H1 (cell line): ENCODE measurements around the gene EPB41L3. TPM values are rescaled to one million over a fixed set of nuclear protein-coding genes. Genes with fewer than 3 reads are reported as not detected.

Source experiments
- CTCF ChIA-PET: fragments of 300-600 bp; sonication (Branson Sonifier 250); formaldehyde crosslinking; loops from one replicate; lab custom pipeline; 2021; ENCODE audit not compliant: partially characterized antibody; lab: Charles Lee
- POLR2A ChIA-PET: fragments of 300-600 bp; sonication (Branson Sonifier 250); formaldehyde crosslinking; loops from one replicate; lab custom pipeline; 2021; ENCODE audit warnings: inconsistent platforms; ENCODE audit not compliant: partially characterized antibody; lab: Charles Lee
- DNase-seq, 2 experiments: peaks; one replicate each; pipeline versions ENCODE4 v3.0.0 to v3.0.0-alpha.2; 2010 to 2022; ENCODE audit warnings: low spot score in 2 of 2, low read depth in 1 of 2, mixed read lengths in 1 of 2
- FAIRE-seq: peaks from 2 replicates; lab custom pipeline; 2011; peaks lifted over from hg19 to GRCh38; lab: Jason Lieb, UNC
- H2AFZ ChIP-seq: 2 replicates; pipeline ENCODE4 v1.8.1; 2012; ENCODE audit warnings: low read length, inconsistent platforms
- H2AK5ac ChIP-seq: 2 replicates; pipeline ENCODE4 v1.6.1; 2013; ENCODE audit warnings: low read depth, low read length
- H2BK120ac ChIP-seq: replicated peaks from 2 replicates; pipeline ENCODE3; 2013; ENCODE audit warnings: low read depth, low read length, inconsistent platforms
- H2BK12ac ChIP-seq: 2 replicates; pipeline ENCODE4 v1.6.1; 2013; ENCODE audit warnings: low read depth, low read length
- H2BK15ac ChIP-seq: 2 replicates; pipeline ENCODE4 v1.6.1; 2013; ENCODE audit warnings: low read length
- H2BK20ac ChIP-seq: 2 replicates; pipeline ENCODE4 v1.6.1; 2013; ENCODE audit warnings: low read length
- H2BK5ac ChIP-seq: 2 replicates; pipeline ENCODE4 v1.6.1; 2013; ENCODE audit warnings: low read depth, low read length
- H3K14ac ChIP-seq: 2 replicates; pipeline ENCODE4 v1.6.1; 2013; ENCODE audit warnings: inconsistent platforms; ENCODE audit not compliant: insufficient read length
- H3K18ac ChIP-seq: 2 replicates; pipeline ENCODE4 v1.6.1; 2013; ENCODE audit warnings: low read length; ENCODE audit errors: extremely low read depth
- H3K23ac ChIP-seq: 2 replicates; pipeline ENCODE4 v1.6.1; 2013; ENCODE audit warnings: inconsistent platforms; ENCODE audit not compliant: insufficient read length
- H3K23me2 ChIP-seq: 2 replicates; pipeline ENCODE4 v1.6.1; 2013; ENCODE audit warnings: low read depth, low read length
- H3K27ac ChIP-seq: 2 replicates; pipeline ENCODE4 v1.6.1; 2011; ENCODE audit warnings: low read depth, low read length, inconsistent platforms
- H3K27me3 ChIP-seq, 4 experiments: replicated peaks in 1 of 4; 1 replicate in 1 of 4; 2 replicates in 3 of 4; pipeline versions ENCODE4 v1.6.1 to v1.8.1; 2011 to 2013; ENCODE audit warnings: low read length in 3 of 4, mild to moderate bottlenecking in 3 of 4, inconsistent platforms in 2 of 4, mixed read lengths in 2 of 4, moderate library complexity in 1 of 4; ENCODE audit not compliant: control insufficient read depth in 3 of 4, insufficient read depth in 3 of 4; ENCODE audit errors: extremely low read depth in 1 of 4
- H3K36me3 ChIP-seq, 4 experiments: 2 replicates each; pipeline versions ENCODE4 v1.6.1 to v1.8.1; 2011 to 2013; ENCODE audit warnings: mild to moderate bottlenecking in 4 of 4, low read length in 3 of 4, moderate library complexity in 2 of 4, control low read depth in 1 of 4, inconsistent platforms in 1 of 4; ENCODE audit not compliant: insufficient read depth in 4 of 4, control insufficient read depth in 2 of 4
- H3K4ac ChIP-seq: replicated peaks from 2 replicates; pipeline ENCODE3; 2013; ENCODE audit warnings: low read length, low read depth, mixed read lengths, inconsistent platforms; ENCODE audit not compliant: insufficient read length
- H3K4me1 ChIP-seq, 4 experiments: replicated peaks in 1 of 4; 1 replicate in 1 of 4; 2 replicates in 3 of 4; pipeline versions ENCODE4 v1.6.1 to v1.8.1; 2011 to 2013; ENCODE audit warnings: low read length in 3 of 4, inconsistent platforms in 2 of 4, mixed read lengths in 1 of 4; ENCODE audit not compliant: insufficient read depth in 4 of 4, control insufficient read depth in 3 of 4
- H3K4me2 ChIP-seq, 2 experiments: 2 replicates each; pipeline versions ENCODE4 v1.6.1 to v1.8.1; 2011 to 2013; ENCODE audit warnings: low read depth in 2 of 2, low read length in 2 of 2, control low read depth in 1 of 2, inconsistent platforms in 1 of 2, mild to moderate bottlenecking in 1 of 2; ENCODE audit not compliant: insufficient read depth in 1 of 2
- H3K4me3 ChIP-seq, 4 experiments: fragments of 200-600, 300-600 bp in 1 of 4; sonication (generic), shearing (Covaris generic), sonication (Bioruptor Twin) in 1 of 4; 2 replicates each; pipeline versions ENCODE4 v1.5.1 to v1.8.1; 2011 to 2016; ENCODE audit warnings: low read length in 4 of 4, low read depth in 3 of 4, control low read depth in 2 of 4, inconsistent platforms in 2 of 4, mild to moderate bottlenecking in 2 of 4, mixed read lengths in 1 of 4, moderate library complexity in 1 of 4; ENCODE audit not compliant: insufficient read depth in 2 of 4; ENCODE audit errors: extremely low read depth in 1 of 4
- H3K56ac ChIP-seq: replicated peaks from 2 replicates; pipeline ENCODE3; 2013; ENCODE audit warnings: low read depth, mild to moderate bottlenecking, mixed read lengths, low read length, inconsistent platforms; ENCODE audit not compliant: insufficient read length
- H3K79me1 ChIP-seq: 2 replicates; pipeline ENCODE4 v1.6.1; 2013; ENCODE audit warnings: low read depth, low read length, control low read depth
- H3K79me2 ChIP-seq, 2 experiments: 2 replicates each; pipeline versions ENCODE4 v1.6.1 to v1.8.1; 2012 to 2013; ENCODE audit warnings: low read length in 2 of 2, mild to moderate bottlenecking in 2 of 2, inconsistent platforms in 1 of 2; ENCODE audit not compliant: insufficient read depth in 2 of 2, control insufficient read depth in 1 of 2
- H3K9ac ChIP-seq, 4 experiments: replicated peaks in 1 of 4; 1 replicate in 1 of 4; 2 replicates in 3 of 4; pipeline versions ENCODE4 v1.6.1 to v1.8.1; 2011 to 2013; ENCODE audit warnings: low read depth in 3 of 4, low read length in 3 of 4, control low read depth in 2 of 4, mild to moderate bottlenecking in 2 of 4, moderate library complexity in 2 of 4, inconsistent platforms in 1 of 4; ENCODE audit errors: extremely low read depth in 1 of 4
- H3K9me3 ChIP-seq, 2 experiments: 2 replicates each; pipeline versions ENCODE4 v1.6.1 to v1.8.1; 2012 to 2013; ENCODE audit warnings: mild to moderate bottlenecking in 2 of 2, moderate library complexity in 2 of 2, control low read depth in 1 of 2, inconsistent platforms in 1 of 2, low read depth in 1 of 2, low read length in 1 of 2, mixed read lengths in 1 of 2; ENCODE audit not compliant: insufficient read depth in 2 of 2
- H4K20me1 ChIP-seq, 2 experiments: replicated peaks in 1 of 2; 2 replicates each; pipeline versions ENCODE3 to v1.8.1; 2011 to 2013; ENCODE audit warnings: inconsistent platforms in 2 of 2, low read length in 2 of 2, mild to moderate bottlenecking in 1 of 2; ENCODE audit not compliant: insufficient read depth in 2 of 2, control insufficient read depth in 1 of 2
- H4K5ac ChIP-seq: 2 replicates; pipeline ENCODE4 v1.6.1; 2013; ENCODE audit warnings: low read length, low read depth, mixed read lengths, inconsistent platforms; ENCODE audit not compliant: insufficient read length
- H4K8ac ChIP-seq: 2 replicates; pipeline ENCODE4 v1.8.0; 2013; ENCODE audit warnings: mild to moderate bottlenecking, moderate library complexity, low read length, inconsistent platforms; ENCODE audit not compliant: insufficient read depth; ENCODE audit errors: extremely low read depth
- H4K91ac ChIP-seq: replicated peaks from 2 replicates; pipeline ENCODE3; 2013; ENCODE audit warnings: low read length, mixed read lengths, inconsistent platforms; ENCODE audit not compliant: insufficient read length
- CHD2 ChIP-seq: IDR thresholded peaks from 2 replicates; pipeline ENCODE4 v1.6.1; 2012; ENCODE audit warnings: low read length, improper control_type of control experiment
- WGBS, 2 experiments: shearing (Covaris generic) in 1 of 2; methylation state at CpG; one replicate each; pipeline versions ENCODE4 v1.1.6 to v1.1.7; 2013 to 2015; ENCODE audit warnings: low lambda C conversion rate in 2 of 2, mixed read lengths in 2 of 2, inconsistent platforms in 1 of 2, low coverage in 1 of 2, missing lambda C conversion rate in 1 of 2; ENCODE audit not compliant: insufficient replicate concordance in 2 of 2, insufficient coverage in 1 of 2, insufficient read length in 1 of 2; ENCODE audit errors: extremely low coverage in 1 of 2, missing lambda C conversion rate in 1 of 2; 5-methylcytosine and 5-hydroxymethylcytosine counted together
- polyA plus RNA-seq, 7 experiments: library from polyadenylated mRNA; depleted of rRNA in 3 of 7; stranded (reverse) in 5 of 7; unstranded in 2 of 7; fragments of >200 nt in 5 of 7; fragments of 200-250 nt in 2 of 7; gene quantifications; 1 replicate in 5 of 7; 2 replicates in 1 of 7; 4 replicates in 1 of 7; pipeline versions ENCODE4 v1.2.1 to v1.2.3, GENCODE V29; 2011 to 2013; ENCODE audit warnings: missing spikeins in 2 of 7, mixed read lengths in 2 of 7
- total RNA-seq: library from RNA; stranded (reverse); fragmentation: NEBNext Ultra II Directional; extraction: Animal tissue kit (Norgen Biotek cat#: 25700); gene quantifications from 2 replicates; pipeline ENCODE4 v1.2.1, GENCODE V29; 2021

Gene EPB41L3
- total and polyA plus RNA-seq, 2 of the 8 experiments (the other 6 are each of a cell fraction or from before 2014, with no cell fraction given), result 7.9 to 16.1 TPM

DNA sequence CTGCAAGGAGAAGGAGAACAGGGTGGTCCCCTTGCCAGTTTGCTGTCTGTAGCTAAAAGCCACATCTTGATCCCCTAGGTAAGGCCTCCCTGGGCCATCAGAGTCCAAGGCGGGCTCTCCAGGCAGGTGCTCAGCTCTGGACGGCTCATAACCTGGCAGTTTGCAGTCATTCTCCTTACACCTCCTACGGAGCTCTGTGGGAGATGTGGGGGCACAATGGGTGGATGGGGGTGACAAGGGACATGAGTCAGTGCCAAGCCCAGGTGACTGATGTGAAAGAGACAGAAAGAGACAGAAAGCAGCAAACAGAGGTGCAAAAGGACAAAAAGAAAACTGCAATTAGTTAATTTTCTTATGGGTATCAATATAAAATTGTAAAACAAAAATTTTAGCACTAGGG, 127.7 kb downstream of the EPB41L3 start:
- Histone ChIP-seq H4K20me1 (no peaks in the 10 kb centered on the region), H2BK15ac (no peak overlapping the region), H2BK12ac (no peak overlapping the region), H3K56ac (no peak overlapping the region), H3K14ac (no peak overlapping the region), H4K91ac (no peak overlapping the region), H2BK20ac (no peak overlapping the region), H3K23ac (no peak overlapping the region), H3K9ac (no peak overlapping the region), H3K23me2 (no peaks in the 10 kb centered on the region), H3K36me3 (no peaks in the 10 kb centered on the region), H3K79me1 (no peaks in the 10 kb centered on the region), H3K27me3 (no peaks in the 10 kb centered on the region), H2BK120ac (no peak overlapping the region), H4K8ac (no peak overlapping the region), H4K5ac (no peak overlapping the region), H2AFZ (no peak overlapping the region), H3K27ac (no peak overlapping the region), H3K9me3 (no peaks in the 10 kb centered on the region), H3K4me2 (no peak overlapping the region), H3K4me1 (peaks cover 4 to 10% (median 9%) of the 10 kb centered on the region in 4 experiments), H3K4ac (no peak overlapping the region), H2AK5ac (no peak overlapping the region), H3K4me3 (no peak overlapping the region), H2BK5ac (no peak overlapping the region), H3K18ac (no peak overlapping the region), H3K79me2 (no peaks in the 10 kb centered on the region)
- WGBS, 2 experiments, result 94% methylated on average over 3 of the region's 3 CpGs; no CpG with 5 or more reads in 1 of the 2 experiments
- no peak for DNase-seq
- CTCF ChIA-PET, result interaction anchor here (1.1 to 1.3 kb wide), 2 partner anchors 32 to 42 kb away, joined by 5 to 6 read pairs; no protein-coding TSS in a partner anchor
- TF ChIP-seq CHD2, result no peak
- POLR2A ChIA-PET, result no interaction called here
- FAIRE-seq, result no peak
